Progenitor cell of endocrine pancreas (in vitro differentiated cells): ENCODE data around the gene CHRNB1. TPM values are rescaled to one million over a fixed set of nuclear protein-coding genes. Genes with fewer than 3 reads are reported as not detected.

ENCODE experiments used
- DNase-seq: peaks from one replicate; pipeline ENCODE4 v3.0.0; 2021; ENCODE audit warnings: low spot score; ENCODE audit not compliant: unreplicated experiment
- H3K27ac Mint-ChIP-seq: 2 replicates; pipeline ENCODE4 v1.8.0; 2021; ENCODE audit warnings: mild to moderate bottlenecking, moderate library complexity, mixed read lengths
- H3K27me3 Mint-ChIP-seq: 2 replicates; pipeline ENCODE4 v1.8.0; 2021; ENCODE audit warnings: mixed read lengths
- H3K36me3 Mint-ChIP-seq: 2 replicates; pipeline ENCODE4 v1.8.0; 2022; ENCODE audit warnings: mixed read lengths; ENCODE audit not compliant: insufficient read depth
- H3K4me1 Mint-ChIP-seq: 2 replicates; pipeline ENCODE4 v1.8.0; 2021; ENCODE audit warnings: low read depth, mixed read lengths
- H3K4me3 Mint-ChIP-seq: 2 replicates; pipeline ENCODE4 v1.8.0; 2021; ENCODE audit warnings: low read depth, mild to moderate bottlenecking, moderate library complexity, mixed read lengths
- H3K9me3 Mint-ChIP-seq: 2 replicates; pipeline ENCODE4 v1.8.0; 2021; ENCODE audit warnings: low read depth, mixed read lengths
- total RNA-seq: library from RNA; stranded (reverse); gene quantifications from 2 replicates; pipeline ENCODE4 v1.2.1, GENCODE V29; 2021
- TF ChIP-seq, protein P1 (sequence below): fragments of 200-600 bp; sonication (generic); IDR thresholded peaks from one replicate; pipeline ENCODE4 v1.5.0; 2021; ENCODE audit warnings: antibody characterized with exemption, mild to moderate bottlenecking; ENCODE audit not compliant: unreplicated experiment

CHRNB1 gene
- total RNA-seq, 1 donor from 2014 or later, result 17.2 TPM

DNA sequence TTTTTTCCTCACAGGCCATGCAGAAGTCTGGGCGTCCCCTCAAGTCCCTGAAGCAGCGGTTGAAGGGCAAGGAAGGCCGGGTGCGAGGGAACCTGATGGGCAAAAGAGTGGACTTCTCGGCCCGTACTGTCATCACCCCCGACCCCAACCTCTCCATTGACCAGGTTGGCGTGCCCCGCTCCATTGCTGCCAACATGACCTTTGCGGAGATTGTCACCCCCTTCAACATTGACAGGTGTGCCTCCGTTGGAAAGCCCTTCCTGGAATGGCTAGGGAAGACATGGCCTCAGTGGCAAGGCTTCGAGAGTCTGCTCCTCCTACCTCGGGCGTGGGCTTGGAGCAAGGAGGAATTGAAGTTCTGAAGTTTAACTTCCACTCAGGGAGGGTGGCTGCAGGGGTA, 52.8 kb downstream of the CHRNB1 start:
- no peak overlapping the region for H3K27ac Mint-ChIP-seq

GRCh38 chr17:7499161-7499560, 54.3 kb downstream of the CHRNB1 start:
- Mint-ChIP-seq H3K27me3 (no peaks in the 10 kb centered on the region), H3K4me3 (no peak overlapping the region), H3K9me3 (no peaks in the 10 kb centered on the region), H3K27ac (no peak overlapping the region), H3K4me1 (no peaks in the 10 kb centered on the region), H3K36me3 (peaks cover 40% of the 10 kb centered on the region)
- no peak for DNase-seq
- TF ChIP-seq, protein P1, sequence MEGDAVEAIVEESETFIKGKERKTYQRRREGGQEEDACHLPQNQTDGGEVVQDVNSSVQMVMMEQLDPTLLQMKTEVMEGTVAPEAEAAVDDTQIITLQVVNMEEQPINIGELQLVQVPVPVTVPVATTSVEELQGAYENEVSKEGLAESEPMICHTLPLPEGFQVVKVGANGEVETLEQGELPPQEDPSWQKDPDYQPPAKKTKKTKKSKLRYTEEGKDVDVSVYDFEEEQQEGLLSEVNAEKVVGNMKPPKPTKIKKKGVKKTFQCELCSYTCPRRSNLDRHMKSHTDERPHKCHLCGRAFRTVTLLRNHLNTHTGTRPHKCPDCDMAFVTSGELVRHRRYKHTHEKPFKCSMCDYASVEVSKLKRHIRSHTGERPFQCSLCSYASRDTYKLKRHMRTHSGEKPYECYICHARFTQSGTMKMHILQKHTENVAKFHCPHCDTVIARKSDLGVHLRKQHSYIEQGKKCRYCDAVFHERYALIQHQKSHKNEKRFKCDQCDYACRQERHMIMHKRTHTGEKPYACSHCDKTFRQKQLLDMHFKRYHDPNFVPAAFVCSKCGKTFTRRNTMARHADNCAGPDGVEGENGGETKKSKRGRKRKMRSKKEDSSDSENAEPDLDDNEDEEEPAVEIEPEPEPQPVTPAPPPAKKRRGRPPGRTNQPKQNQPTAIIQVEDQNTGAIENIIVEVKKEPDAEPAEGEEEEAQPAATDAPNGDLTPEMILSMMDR, result no peak

More for the DNA sequence above, 52.8 kb downstream of the CHRNB1 start:
- TF ChIP-seq, protein P1, result no peak
- no peak for DNase-seq
- Mint-ChIP-seq H3K4me1 (peaks cover 6% of the 10 kb centered on the region), H3K9me3 (no peaks in the 10 kb centered on the region), H3K27me3 (no peaks in the 10 kb centered on the region), H3K4me3 (no peak overlapping the region), H3K36me3 (peaks cover 34% of the 10 kb centered on the region)

GRCh38 chr17:7501729-7502128, 56.9 kb downstream of the CHRNB1 start:
- Mint-ChIP-seq H3K4me1 (no peaks in the 10 kb centered on the region), H3K9me3 (no peaks in the 10 kb centered on the region), H3K4me3 (no peak overlapping the region), H3K27ac (peak overlapping the region; percentile 69), H3K36me3 (peaks cover 39% of the 10 kb centered on the region), H3K27me3 (no peaks in the 10 kb centered on the region)
- DNase-seq, result no peak
- TF ChIP-seq, protein P1, result no peak

- no peak overlapping the region for H3K4me3 Mint-ChIP-seq
- H3K4me1 Mint-ChIP-seq, result no peaks in the 10 kb centered on the region
- H3K9me3 Mint-ChIP-seq, result no peaks in the 10 kb centered on the region
- peaks cover 36% of the 10 kb centered on the region for H3K36me3 Mint-ChIP-seq
- H3K27me3 Mint-ChIP-seq, result no peaks in the 10 kb centered on the region
- DNase-seq, result no peak
- H3K27ac Mint-ChIP-seq, result no peak overlapping the region
- TF ChIP-seq, protein P1, result no peak
These were observed 57.4 kb downstream of the CHRNB1 start for GRCh38 chr17:7502171-7502847.

- no peak for DNase-seq
- peaks cover 38% of the 10 kb centered on the region for H3K36me3 Mint-ChIP-seq
- no peaks in the 10 kb centered on the region for H3K9me3 Mint-ChIP-seq
- H3K4me3 Mint-ChIP-seq, result no peak overlapping the region
- TF ChIP-seq, protein P1, result peak; percentile 34
- H3K27ac Mint-ChIP-seq, result no peak overlapping the region
- no peaks in the 10 kb centered on the region for H3K27me3 Mint-ChIP-seq
- no peaks in the 10 kb centered on the region for H3K4me1 Mint-ChIP-seq
These were observed 58.1 kb downstream of the CHRNB1 start for GRCh38 chr17:7502987-7503386.
